ENCODE measurements around the gene SF1.

Gene SF1

GRCh38 chr11:64728757-64729365, 49.5 kb downstream of the SF1 start:
- Histone ChIP-seq H4K5ac (ENCODE audit: low read length) (no peak overlapping the region), H3K9ac (ENCODE audit: low read length) (no peak overlapping the region), H2BK15ac (replicated peaks; ENCODE audit: low read depth) (no peak overlapping the region), H3K18ac (ENCODE audit: low read length) (no peak overlapping the region), H3K27me3 (ENCODE audit: insufficient read depth, low read length, poor library complexity) (no peaks in the 10 kb centered on the region), H3K36me3 (ENCODE audit: control insufficient read depth, insufficient read depth, low read length) (no peaks in the 10 kb centered on the region), H2BK120ac (ENCODE audit: low read depth, low read length) (no peak overlapping the region), H3K23ac (ENCODE audit: low read length) (no peak overlapping the region), H3K4me2 (ENCODE audit: low read length) (no peak overlapping the region), H3K4me3 (ENCODE audit: low read length) (no peak overlapping the region), H3K56ac (ENCODE audit: low read length) (no peak overlapping the region), H3K27ac (ENCODE audit: low read depth, low read length) (no peak overlapping the region), H3K79me2 (ENCODE audit: control insufficient read depth, insufficient read depth, low read length) (no peaks in the 10 kb centered on the region), H3K4me1 (ENCODE audit: control insufficient read depth, low read depth, low read length) (peaks cover 4% of the 10 kb centered on the region), H3K4ac (ENCODE audit: low read depth, low read length) (no peak overlapping the region), H3K79me1 (ENCODE audit: low read length) (no peaks in the 10 kb centered on the region), H4K8ac (ENCODE audit: low read depth, low read length) (no peak overlapping the region), H2AK5ac (ENCODE audit: low read length) (no peak overlapping the region), H2BK5ac (ENCODE audit: low read length) (no peak overlapping the region)
- WGBS (ENCODE audit: extremely low coverage, insufficient coverage, low lambda C conversion rate) = no CpG with 5 or more reads among the region's 11 CpGs
- DNase-seq = no peak

DNA sequence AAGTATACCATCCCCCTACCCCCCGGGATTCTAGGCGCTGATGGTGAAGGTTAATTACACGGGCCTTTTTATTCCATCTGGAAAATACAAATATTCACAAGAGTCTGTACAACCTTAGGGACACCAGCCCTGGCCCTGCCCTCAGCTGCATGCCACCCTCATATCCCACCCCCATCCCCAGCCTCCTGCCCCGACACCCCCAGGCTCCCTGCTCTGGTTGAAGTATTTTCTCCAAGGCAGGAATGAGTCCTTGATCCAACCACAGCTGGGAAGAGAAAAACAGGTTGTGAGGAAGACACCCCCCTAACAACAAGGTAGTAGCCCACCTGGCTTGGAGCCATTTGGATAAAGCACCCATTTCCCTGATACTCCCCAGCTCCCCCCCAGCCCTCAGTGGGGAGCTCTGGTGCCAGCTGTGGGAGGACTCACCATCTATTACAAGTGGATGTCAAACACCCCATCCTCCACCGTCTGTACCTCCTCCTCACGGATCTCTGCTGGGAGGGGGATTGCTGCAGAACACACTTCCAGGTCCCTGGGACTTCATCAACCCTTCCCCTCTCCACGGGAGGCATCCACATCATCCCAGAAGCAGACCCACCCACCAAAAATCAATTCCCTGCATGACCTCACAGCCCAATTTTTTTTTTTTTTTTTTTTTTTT, 51.3 kb downstream of the SF1 start:
- Histone ChIP-seq H3K79me1 (ENCODE audit: low read length) (no peaks in the 10 kb centered on the region), H3K18ac (ENCODE audit: low read length) (no peak overlapping the region), H3K27me3 (ENCODE audit: insufficient read depth, low read length, poor library complexity) (peaks cover 6% of the 10 kb centered on the region), H2BK15ac (replicated peaks; ENCODE audit: low read depth) (no peak overlapping the region), H3K4me3 (ENCODE audit: low read length) (no peak overlapping the region), H3K4ac (ENCODE audit: low read depth, low read length) (no peak overlapping the region), H3K79me2 (ENCODE audit: control insufficient read depth, insufficient read depth, low read length) (no peaks in the 10 kb centered on the region), H3K27ac (ENCODE audit: low read depth, low read length) (no peak overlapping the region), H3K4me1 (ENCODE audit: control insufficient read depth, low read depth, low read length) (peaks cover 4% of the 10 kb centered on the region), H3K4me2 (ENCODE audit: low read length) (no peak overlapping the region), H3K23ac (ENCODE audit: low read length) (no peak overlapping the region), H2BK120ac (ENCODE audit: low read depth, low read length) (no peak overlapping the region), H2AK5ac (ENCODE audit: low read length) (no peak overlapping the region), H3K36me3 (ENCODE audit: control insufficient read depth, insufficient read depth, low read length) (no peaks in the 10 kb centered on the region), H3K56ac (ENCODE audit: low read length) (no peak overlapping the region), H2BK5ac (ENCODE audit: low read length) (no peak overlapping the region), H4K5ac (ENCODE audit: low read length) (no peak overlapping the region), H3K9ac (ENCODE audit: low read length) (no peak overlapping the region), H4K8ac (ENCODE audit: low read depth, low read length) (no peak overlapping the region)
- no peak for DNase-seq
- WGBS (ENCODE audit: extremely low coverage, insufficient coverage, low lambda C conversion rate) = no CpG with 5 or more reads among the region's 7 CpGs

- Histone ChIP-seq H2AK5ac (ENCODE audit: low read length) (no peak overlapping the region), H3K56ac (ENCODE audit: low read length) (peak overlapping the region; percentile 54), H3K23ac (ENCODE audit: low read length) (no peak overlapping the region), H4K5ac (ENCODE audit: low read length) (peak overlapping the region; percentile 75), H3K4ac (ENCODE audit: low read depth, low read length) (no peak overlapping the region), H3K79me1 (ENCODE audit: low read length) (no peaks in the 10 kb centered on the region), H3K18ac (ENCODE audit: low read length) (no peak overlapping the region), H2BK15ac (replicated peaks; ENCODE audit: low read depth) (no peak overlapping the region), H3K27ac (ENCODE audit: low read depth, low read length) (no peak overlapping the region), H2BK120ac (ENCODE audit: low read depth, low read length) (no peak overlapping the region), H3K4me2 (ENCODE audit: low read length) (no peak overlapping the region), H3K27me3 (ENCODE audit: insufficient read depth, low read length, poor library complexity) (peaks cover 6% of the 10 kb centered on the region), H3K9ac (ENCODE audit: low read length) (peak overlapping the region; percentile 25), H2BK5ac (ENCODE audit: low read length) (no peak overlapping the region), H3K79me2 (ENCODE audit: control insufficient read depth, insufficient read depth, low read length) (no peaks in the 10 kb centered on the region), H4K8ac (ENCODE audit: low read depth, low read length) (no peak overlapping the region), H3K4me1 (ENCODE audit: control insufficient read depth, low read depth, low read length) (peaks cover 4% of the 10 kb centered on the region), H3K36me3 (ENCODE audit: control insufficient read depth, insufficient read depth, low read length) (no peaks in the 10 kb centered on the region), H3K4me3 (ENCODE audit: low read length) (no peak overlapping the region)
- DNase-seq = peak; percentile 45
- no CpG with 5 or more reads among the region's 9 CpGs for WGBS (ENCODE audit: extremely low coverage, insufficient coverage, low lambda C conversion rate)
Measured at GRCh38 chr11:64726211-64726641, 52.1 kb downstream of the SF1 start.

DNA sequence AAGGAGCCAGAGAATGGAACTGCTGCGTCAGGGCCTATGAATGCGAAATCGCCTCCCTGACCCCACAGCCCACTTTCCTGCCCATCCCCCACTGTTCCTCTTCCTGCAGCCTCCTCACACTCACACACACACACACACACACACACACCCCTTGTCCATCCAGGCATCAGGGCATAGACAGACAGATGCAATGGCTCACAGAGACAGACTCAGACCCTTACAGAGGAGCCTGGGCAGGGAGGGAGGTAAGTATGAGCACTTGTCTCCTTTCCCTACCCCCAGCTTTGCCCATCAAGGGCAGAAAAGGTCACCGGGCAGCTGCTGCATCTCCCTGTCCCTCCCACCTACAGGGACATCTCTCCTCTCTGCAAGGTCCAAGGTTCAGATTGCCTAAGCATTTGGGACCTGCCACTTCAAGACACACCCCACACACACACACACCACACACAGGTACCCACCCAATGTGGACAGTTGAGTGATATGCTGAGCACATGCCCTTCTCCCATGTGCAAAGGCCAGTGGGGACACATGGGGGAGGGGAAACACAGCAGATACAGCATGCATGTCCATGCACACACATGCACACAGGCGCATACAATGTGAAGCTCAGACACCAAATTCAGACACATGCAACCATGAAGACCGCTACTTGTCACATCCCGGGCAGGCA, 53.3 kb downstream of the SF1 start:
- H3K79me1 ChIP-seq (ENCODE audit: low read length) = no peaks in the 10 kb centered on the region
- H4K5ac ChIP-seq (ENCODE audit: low read length) = no peak overlapping the region
- DNase-seq = no peak
- no peak overlapping the region for H4K8ac ChIP-seq (ENCODE audit: low read depth, low read length)
- H3K4ac ChIP-seq (ENCODE audit: low read depth, low read length) = no peak overlapping the region
- no peak overlapping the region for H3K18ac ChIP-seq (ENCODE audit: low read length)
- H3K79me2 ChIP-seq (ENCODE audit: control insufficient read depth, insufficient read depth, low read length) = no peaks in the 10 kb centered on the region
- H3K4me1 ChIP-seq (ENCODE audit: control insufficient read depth, low read depth, low read length) = peaks cover 2% of the 10 kb centered on the region
- peaks cover 6% of the 10 kb centered on the region for H3K27me3 ChIP-seq (ENCODE audit: insufficient read depth, low read length, poor library complexity)
- no peak overlapping the region for H3K4me3 ChIP-seq (ENCODE audit: low read length)
- no peak overlapping the region for H3K27ac ChIP-seq (ENCODE audit: low read depth, low read length)
- H2BK15ac ChIP-seq (replicated peaks; ENCODE audit: low read depth) = no peak overlapping the region
- no peak overlapping the region for H2BK120ac ChIP-seq (ENCODE audit: low read depth, low read length)
- no peak overlapping the region for H3K9ac ChIP-seq (ENCODE audit: low read length)
- no peak overlapping the region for H2BK5ac ChIP-seq (ENCODE audit: low read length)
- no peak overlapping the region for H3K4me2 ChIP-seq (ENCODE audit: low read length)
- no peaks in the 10 kb centered on the region for H3K36me3 ChIP-seq (ENCODE audit: control insufficient read depth, insufficient read depth, low read length)
- H3K56ac ChIP-seq (ENCODE audit: low read length) = peak overlapping the region; percentile 47
- H2AK5ac ChIP-seq (ENCODE audit: low read length) = no peak overlapping the region
- H3K23ac ChIP-seq (ENCODE audit: low read length) = no peak overlapping the region
- no CpG with 5 or more reads among the region's 7 CpGs for WGBS (ENCODE audit: extremely low coverage, insufficient coverage, low lambda C conversion rate)

DNA sequence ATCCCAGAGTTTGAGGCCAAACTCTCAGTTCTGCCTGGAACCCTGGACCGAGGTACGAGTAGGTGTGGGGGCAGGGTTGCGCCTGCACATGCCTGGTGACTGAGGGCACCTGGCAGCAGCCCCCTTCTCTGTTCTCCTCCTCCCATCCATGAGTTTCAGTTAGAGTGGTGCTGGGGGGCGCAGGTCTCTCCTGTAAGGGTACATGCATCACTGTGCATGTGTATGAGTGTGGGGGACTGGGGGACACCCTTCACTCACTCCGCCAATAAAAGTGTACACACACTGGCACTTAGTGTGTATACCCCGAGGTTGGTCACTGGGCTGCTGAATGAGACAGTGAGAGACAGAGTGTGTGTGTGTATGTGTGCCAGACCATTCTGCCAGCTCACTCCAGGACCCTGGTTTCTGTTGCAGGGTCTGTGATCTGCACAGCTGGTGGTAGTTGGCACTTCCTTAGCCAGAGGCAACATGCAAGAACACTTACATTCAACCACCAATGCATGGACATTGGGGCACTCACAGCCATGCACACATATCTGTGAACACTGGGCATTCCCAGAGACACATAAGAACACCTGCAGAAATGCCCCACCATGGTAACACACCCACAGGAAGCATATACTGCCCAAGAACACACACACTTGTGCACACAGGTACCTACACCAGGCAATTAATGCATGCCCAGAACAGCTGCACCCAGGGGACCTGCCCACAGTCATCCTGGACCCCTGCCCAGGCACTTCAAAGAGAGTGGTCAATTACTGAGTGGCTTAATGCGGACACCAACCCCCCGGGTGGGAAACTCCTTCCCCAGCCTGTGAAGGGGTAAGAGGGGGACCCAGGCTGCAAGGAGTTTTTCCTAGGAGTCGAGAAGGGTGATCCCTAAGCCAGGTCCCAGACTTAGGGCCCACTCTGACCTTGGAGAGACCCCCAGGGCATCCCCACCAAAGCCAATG, 54.2 kb downstream of the SF1 start:
- no peak overlapping the region for H3K4me2 ChIP-seq (ENCODE audit: low read length)
- DNase-seq = no peak
- no CpG with 5 or more reads among the region's 9 CpGs for WGBS (ENCODE audit: extremely low coverage, insufficient coverage, low lambda C conversion rate)
- H4K5ac ChIP-seq (ENCODE audit: low read length) = no peak overlapping the region
- H3K56ac ChIP-seq (ENCODE audit: low read length) = no peak overlapping the region
- H3K4me1 ChIP-seq (ENCODE audit: control insufficient read depth, low read depth, low read length) = peaks cover 2% of the 10 kb centered on the region
- no peak overlapping the region for H3K9ac ChIP-seq (ENCODE audit: low read length)
- H2BK15ac ChIP-seq (replicated peaks; ENCODE audit: low read depth) = no peak overlapping the region
- H2BK5ac ChIP-seq (ENCODE audit: low read length) = no peak overlapping the region
- no peaks in the 10 kb centered on the region for H3K36me3 ChIP-seq (ENCODE audit: control insufficient read depth, insufficient read depth, low read length)
- no peak overlapping the region for H3K4me3 ChIP-seq (ENCODE audit: low read length)
- no peak overlapping the region for H3K23ac ChIP-seq (ENCODE audit: low read length)
- peaks cover 6% of the 10 kb centered on the region for H3K27me3 ChIP-seq (ENCODE audit: insufficient read depth, low read length, poor library complexity)
- no peak overlapping the region for H2BK120ac ChIP-seq (ENCODE audit: low read depth, low read length)
- H3K79me2 ChIP-seq (ENCODE audit: control insufficient read depth, insufficient read depth, low read length) = no peaks in the 10 kb centered on the region
- H3K4ac ChIP-seq (ENCODE audit: low read depth, low read length) = no peak overlapping the region
- no peak overlapping the region for H3K27ac ChIP-seq (ENCODE audit: low read depth, low read length)
- no peak overlapping the region for H3K18ac ChIP-seq (ENCODE audit: low read length)
- no peak overlapping the region for H2AK5ac ChIP-seq (ENCODE audit: low read length)
- H4K8ac ChIP-seq (ENCODE audit: low read depth, low read length) = no peak overlapping the region
- H3K79me1 ChIP-seq (ENCODE audit: low read length) = no peaks in the 10 kb centered on the region

Data from mesendoderm (in vitro differentiated cells).